ENCODE data around the gene SLC40A1. TPM values are rescaled to one million over a fixed set of nuclear protein-coding genes. Genes with fewer than 3 reads are reported as not detected.

The SLC40A1 gene
- total RNA-seq, 1 donor from 2014 or later, result 3.1 TPM

- no peaks in the 10 kb centered on the region for H3K36me3 Mint-ChIP-seq (ENCODE audit: low read depth, unreplicated experiment)
- peaks cover 15% of the 10 kb centered on the region for H3K4me1 Mint-ChIP-seq (ENCODE audit: low read depth, unreplicated experiment)
- TF ChIP-seq CTCF (IDR thresholded peaks at IDR 0.05; ENCODE audit: insufficient read depth, low read depth, low read length) (no peak), EZH2 (IDR thresholded peaks at IDR 0.05; ENCODE audit: insufficient read depth, low read length) (no peak)
- peak overlapping the region; percentile 4 for H3K27ac Mint-ChIP-seq (ENCODE audit: unreplicated experiment)
- H3K4me3 ChIP-seq (ENCODE audit: insufficient read depth, low read depth, low read length), result no peak overlapping the region
- H3K9me3 ChIP-seq (ENCODE audit: insufficient read depth, low read depth, low read length), result no peaks in the 10 kb centered on the region
- no peak overlapping the region for H2AFZ ChIP-seq (ENCODE audit: low read depth, low read length)
- H4K20me1 ChIP-seq (ENCODE audit: insufficient read depth, low read length), result no peaks in the 10 kb centered on the region
- no peaks in the 10 kb centered on the region for H3K36me3 ChIP-seq (ENCODE audit: insufficient read depth, low read length)
- no peaks in the 10 kb centered on the region for H3K4me1 ChIP-seq (ENCODE audit: insufficient read depth, low read length)
- DNase-seq (ENCODE audit: low read depth) (no peak), FAIRE-seq (no peak)
- H3K4me2 ChIP-seq (ENCODE audit: low read length), result no peak overlapping the region
- H3K9me3 Mint-ChIP-seq (ENCODE audit: unreplicated experiment), result no peaks in the 10 kb centered on the region
- no peak overlapping the region for H3K9ac ChIP-seq (ENCODE audit: low read length)
- no peaks in the 10 kb centered on the region for H3K27me3 Mint-ChIP-seq (ENCODE audit: low read depth, unreplicated experiment)
- H3K4me3 Mint-ChIP-seq (ENCODE audit: unreplicated experiment), result no peak overlapping the region
- no peak overlapping the region for H3K27ac ChIP-seq (ENCODE audit: low read depth, low read length)
- H3K27me3 ChIP-seq (ENCODE audit: insufficient read depth, low read length), result no peaks in the 10 kb centered on the region
- H3K79me2 ChIP-seq (ENCODE audit: insufficient read depth, low read length), result no peaks in the 10 kb centered on the region
These were observed 47.1 kb downstream of the SLC40A1 start for GRCh38 chr2:189533288-189534035.

GRCh38 chr2:189530965-189531637, 49.5 kb downstream of the SLC40A1 start:
- Histone ChIP-seq H3K4me3 (ENCODE audit: insufficient read depth, low read depth, low read length) (no peak overlapping the region), H3K9me3 (ENCODE audit: insufficient read depth, low read depth, low read length) (no peaks in the 10 kb centered on the region), H3K4me1 (ENCODE audit: insufficient read depth, low read length) (no peaks in the 10 kb centered on the region), H3K27ac (ENCODE audit: low read depth, low read length) (no peak overlapping the region), H2AFZ (ENCODE audit: low read depth, low read length) (no peak overlapping the region), H3K4me2 (ENCODE audit: low read length) (no peak overlapping the region), H3K27me3 (ENCODE audit: insufficient read depth, low read length) (no peaks in the 10 kb centered on the region), H4K20me1 (ENCODE audit: insufficient read depth, low read length) (no peaks in the 10 kb centered on the region), H3K79me2 (ENCODE audit: insufficient read depth, low read length) (no peaks in the 10 kb centered on the region), H3K36me3 (ENCODE audit: insufficient read depth, low read length) (no peaks in the 10 kb centered on the region), H3K9ac (ENCODE audit: low read length) (no peak overlapping the region)
- TF ChIP-seq CTCF (IDR thresholded peaks at IDR 0.05; ENCODE audit: insufficient read depth, low read depth, low read length) (no peak), EZH2 (IDR thresholded peaks at IDR 0.05; ENCODE audit: insufficient read depth, low read length) (no peak)
- no peak overlapping the region for H3K4me3 Mint-ChIP-seq (ENCODE audit: unreplicated experiment)
- FAIRE-seq, result no peak
- no peaks in the 10 kb centered on the region for H3K27me3 Mint-ChIP-seq (ENCODE audit: low read depth, unreplicated experiment)
- H3K9me3 Mint-ChIP-seq (ENCODE audit: unreplicated experiment), result no peaks in the 10 kb centered on the region
- H3K27ac Mint-ChIP-seq (ENCODE audit: unreplicated experiment), result no peak overlapping the region
- H3K36me3 Mint-ChIP-seq (ENCODE audit: low read depth, unreplicated experiment), result no peaks in the 10 kb centered on the region
- DNase-seq (ENCODE audit: low read depth), result no peak
- H3K4me1 Mint-ChIP-seq (ENCODE audit: low read depth, unreplicated experiment), result peaks cover 15% of the 10 kb centered on the region

GRCh38 chr2:189528617-189529016, 52.0 kb downstream of the SLC40A1 start:
- Mint-ChIP-seq H3K4me3 (ENCODE audit: unreplicated experiment) (no peak overlapping the region), H3K27ac (ENCODE audit: unreplicated experiment) (no peak overlapping the region), H3K9me3 (ENCODE audit: unreplicated experiment) (no peaks in the 10 kb centered on the region), H3K4me1 (ENCODE audit: low read depth, unreplicated experiment) (peaks cover 3% of the 10 kb centered on the region), H3K36me3 (ENCODE audit: low read depth, unreplicated experiment) (no peaks in the 10 kb centered on the region), H3K27me3 (ENCODE audit: low read depth, unreplicated experiment) (no peaks in the 10 kb centered on the region)
- Histone ChIP-seq H3K4me1 (ENCODE audit: insufficient read depth, low read length) (no peaks in the 10 kb centered on the region), H2AFZ (ENCODE audit: low read depth, low read length) (no peak overlapping the region), H3K27me3 (ENCODE audit: insufficient read depth, low read length) (no peaks in the 10 kb centered on the region), H3K4me3 (ENCODE audit: insufficient read depth, low read depth, low read length) (no peak overlapping the region), H3K4me2 (ENCODE audit: low read length) (no peak overlapping the region), H3K27ac (ENCODE audit: low read depth, low read length) (no peak overlapping the region), H3K9ac (ENCODE audit: low read length) (no peak overlapping the region), H3K79me2 (ENCODE audit: insufficient read depth, low read length) (no peaks in the 10 kb centered on the region), H3K36me3 (ENCODE audit: insufficient read depth, low read length) (no peaks in the 10 kb centered on the region), H4K20me1 (ENCODE audit: insufficient read depth, low read length) (no peaks in the 10 kb centered on the region), H3K9me3 (ENCODE audit: insufficient read depth, low read depth, low read length) (no peaks in the 10 kb centered on the region)
- TF ChIP-seq CTCF (IDR thresholded peaks at IDR 0.05; ENCODE audit: insufficient read depth, low read depth, low read length) (no peak), EZH2 (IDR thresholded peaks at IDR 0.05; ENCODE audit: insufficient read depth, low read length) (no peak)
- no peak for FAIRE-seq
- DNase-seq (ENCODE audit: low read depth), result no peak

Measured in astrocyte (in vitro differentiated cells and primary cell).